GM12891 (cell line): ENCODE measurements around the gene RERE.

Experiments
- POLR2A ChIP-seq: IDR thresholded peaks from 2 replicates; pipeline ENCODE4 v1.6.1; 2011; ENCODE audit warnings: low read depth, low read length, control low read depth
- POLR2AphosphoS5 ChIP-seq: IDR thresholded peaks from 2 replicates; pipeline ENCODE4 v1.6.1; 2011; ENCODE audit warnings: low read depth, low read length, control low read depth
- SPI1 ChIP-seq: IDR thresholded peaks from 2 replicates; pipeline ENCODE4 v1.6.1; 2011; ENCODE audit warnings: low read depth, low read length, control low read depth

DNA sequence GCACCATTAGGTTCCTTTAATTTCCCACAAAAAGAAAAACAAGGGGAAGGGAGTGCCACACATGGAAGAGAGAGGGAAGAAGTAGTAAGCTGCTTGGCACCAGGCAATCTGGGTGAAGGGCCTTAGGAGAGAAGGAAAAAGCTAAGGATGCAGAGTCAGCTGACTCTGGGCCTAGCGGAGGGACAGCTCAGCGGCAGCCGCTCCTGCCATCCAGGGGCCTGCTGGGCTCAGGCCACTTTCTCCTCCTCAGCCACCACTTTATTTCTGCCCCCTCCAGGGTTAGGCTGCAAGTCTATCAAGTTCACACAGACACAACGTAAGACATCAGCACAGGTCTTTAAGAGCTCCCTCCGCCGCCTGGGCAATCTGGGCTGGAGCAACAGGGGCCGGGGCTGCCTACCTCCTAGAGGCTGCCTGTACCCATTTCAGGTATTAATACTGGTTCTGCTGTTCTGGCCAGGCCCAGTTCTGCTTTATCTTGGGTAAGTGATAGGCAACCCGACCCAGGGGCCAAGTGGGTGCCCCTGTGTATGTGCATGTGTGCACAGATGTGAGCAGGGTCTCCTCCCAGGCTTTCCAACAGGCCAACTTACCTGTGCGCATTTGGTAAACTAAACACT is 446.0 kb downstream of the RERE start:
- TF ChIP-seq POLR2A = no peak
- TF ChIP-seq SPI1 = no peak
- no peak for TF ChIP-seq POLR2AphosphoS5
